Progenitor cell of endocrine pancreas (in vitro differentiated cells): ENCODE data around the gene WDR3. TPM values are rescaled to one million over a fixed set of nuclear protein-coding genes. Genes with fewer than 3 reads are reported as not detected.

Source experiments
- DNase-seq: peaks from one replicate; pipeline ENCODE4 v3.0.0; 2021; ENCODE audit warnings: low spot score; ENCODE audit not compliant: unreplicated experiment
- H3K27ac Mint-ChIP-seq: 2 replicates; pipeline ENCODE4 v1.8.0; 2021; ENCODE audit warnings: mild to moderate bottlenecking, moderate library complexity, mixed read lengths
- H3K27me3 Mint-ChIP-seq: 2 replicates; pipeline ENCODE4 v1.8.0; 2021; ENCODE audit warnings: mixed read lengths
- H3K36me3 Mint-ChIP-seq: 2 replicates; pipeline ENCODE4 v1.8.0; 2022; ENCODE audit warnings: mixed read lengths; ENCODE audit not compliant: insufficient read depth
- H3K4me1 Mint-ChIP-seq: 2 replicates; pipeline ENCODE4 v1.8.0; 2021; ENCODE audit warnings: low read depth, mixed read lengths
- H3K4me3 Mint-ChIP-seq: 2 replicates; pipeline ENCODE4 v1.8.0; 2021; ENCODE audit warnings: low read depth, mild to moderate bottlenecking, moderate library complexity, mixed read lengths
- H3K9me3 Mint-ChIP-seq: 2 replicates; pipeline ENCODE4 v1.8.0; 2021; ENCODE audit warnings: low read depth, mixed read lengths
- CTCF ChIP-seq: fragments of 200-600 bp; sonication (generic); IDR thresholded peaks from one replicate; pipeline ENCODE4 v1.5.0; 2021; ENCODE audit warnings: antibody characterized with exemption, mild to moderate bottlenecking; ENCODE audit not compliant: unreplicated experiment
- total RNA-seq: library from RNA; stranded (reverse); gene quantifications from 2 replicates; pipeline ENCODE4 v1.2.1, GENCODE V29; 2021

The WDR3 gene
- total RNA-seq, 1 donor from 2014 or later: 28.6 TPM

GRCh38 chr1:117925981-117926380 is 3.6 kb upstream of the WDR3 start:
- H3K4me3 Mint-ChIP-seq: no peak overlapping the region
- peaks cover 3% of the 10 kb centered on the region for H3K9me3 Mint-ChIP-seq
- H3K4me1 Mint-ChIP-seq: peaks cover 23% of the 10 kb centered on the region
- H3K36me3 Mint-ChIP-seq: peaks cover 9% of the 10 kb centered on the region
- no peak for TF ChIP-seq CTCF
- no peaks in the 10 kb centered on the region for H3K27me3 Mint-ChIP-seq
- DNase-seq: no peak
- no peak overlapping the region for H3K27ac Mint-ChIP-seq

- peaks cover 5% of the 10 kb centered on the region for H3K36me3 Mint-ChIP-seq
- peak; percentile 24 for DNase-seq
- TF ChIP-seq CTCF: peak; percentile 24
- H3K9me3 Mint-ChIP-seq: peaks cover under 1% of the 10 kb centered on the region
- H3K4me3 Mint-ChIP-seq: peak overlapping the region; percentile 88
- peaks cover 26% of the 10 kb centered on the region for H3K4me1 Mint-ChIP-seq
- H3K27ac Mint-ChIP-seq: peak overlapping the region; percentile 92
- no peaks in the 10 kb centered on the region for H3K27me3 Mint-ChIP-seq
Observed at GRCh38 chr1:117928881-117929342, 627 bp upstream of the WDR3 start.

GRCh38 chr1:117930173-117930447 is 571 bp downstream of the WDR3 start:
- Mint-ChIP-seq H3K9me3 (no peaks in the 10 kb centered on the region), H3K36me3 (peaks cover 7% of the 10 kb centered on the region), H3K27me3 (no peaks in the 10 kb centered on the region), H3K27ac (peak overlapping the region; percentile 92), H3K4me1 (peaks cover 26% of the 10 kb centered on the region), H3K4me3 (peak overlapping the region; percentile 88)
- TF ChIP-seq CTCF: no peak
- no peak for DNase-seq

DNA sequence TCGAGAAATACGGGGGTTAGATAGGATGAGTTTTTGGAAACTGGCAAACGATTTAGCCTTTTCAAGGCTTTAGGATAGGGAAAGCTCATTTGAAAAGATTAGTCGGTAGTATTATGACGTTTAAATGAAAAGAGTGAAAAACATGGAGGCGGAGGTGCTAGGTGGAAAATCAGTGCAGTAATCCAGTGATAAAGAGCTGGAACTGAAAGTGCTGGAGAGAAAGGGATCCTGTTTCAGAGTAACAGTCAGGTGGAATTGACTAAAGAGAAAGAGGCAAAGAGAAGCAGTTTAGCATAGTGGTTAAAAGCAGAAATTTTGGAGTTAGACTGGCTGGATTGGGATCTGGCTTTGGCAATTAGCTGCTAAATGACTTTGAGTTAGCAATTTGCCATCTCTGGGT is 945 bp downstream of the WDR3 start:
- no peak for DNase-seq

DNA sequence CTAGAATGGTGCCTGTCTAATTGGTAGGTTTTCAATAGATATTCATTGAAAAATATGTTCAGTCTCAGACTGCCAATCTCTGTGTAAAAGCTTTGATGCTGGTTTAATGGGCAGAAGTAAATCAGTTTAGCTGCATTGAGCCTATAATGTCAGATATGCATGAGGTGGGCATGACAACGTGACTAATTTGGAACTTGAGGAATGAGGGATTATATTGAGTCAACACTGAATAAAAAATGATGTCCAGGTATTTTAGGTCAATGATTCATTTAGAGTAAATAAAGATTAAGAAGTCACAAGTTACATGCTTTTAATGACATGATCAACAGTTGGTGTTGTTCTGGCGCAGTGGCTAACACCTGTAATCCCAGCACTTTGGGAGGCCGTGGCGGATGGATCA is 3.0 kb downstream of the WDR3 start:
- H3K27me3 Mint-ChIP-seq: no peaks in the 10 kb centered on the region
- peaks cover 22% of the 10 kb centered on the region for H3K4me1 Mint-ChIP-seq
- H3K9me3 Mint-ChIP-seq: no peaks in the 10 kb centered on the region
- no peak overlapping the region for H3K4me3 Mint-ChIP-seq
- TF ChIP-seq CTCF: no peak
- peaks cover 7% of the 10 kb centered on the region for H3K36me3 Mint-ChIP-seq
- DNase-seq: no peak
- H3K27ac Mint-ChIP-seq: no peak overlapping the region

More for the DNA sequence above, 945 bp downstream of the WDR3 start:
- H3K27me3 Mint-ChIP-seq: no peaks in the 10 kb centered on the region
- no peaks in the 10 kb centered on the region for H3K9me3 Mint-ChIP-seq
- H3K4me1 Mint-ChIP-seq: peaks cover 26% of the 10 kb centered on the region
- TF ChIP-seq CTCF: no peak
- H3K27ac Mint-ChIP-seq: peak overlapping the region; percentile 92
- H3K36me3 Mint-ChIP-seq: peaks cover 7% of the 10 kb centered on the region
- peak overlapping the region; percentile 88 for H3K4me3 Mint-ChIP-seq
